ENCODE results near the gene SPECC1.

SPECC1 gene

GRCh38 chr17:20271011-20271610, 262.0 kb downstream of the SPECC1 start:
- 0 out of 22 replicates have a peak, but pooled peaks cover 0 to 2% (median 0%) of the 10 kb centered on the region in 11 experiments for H3K9me3 ChIP-seq (replicated peaks in 1 of 11)
- H3K4me2 ChIP-seq, result peak overlapping the region in 1 of 11 experiments; percentile 7; a peak in 2 of 22 replicates
- H3K36me3 ChIP-seq, result peaks cover 0 to 81% (median 35%) of the 10 kb centered on the region in 11 experiments; a peak in 18 of 22 replicates
- TF ChIP-seq Cebpa-rat (IDR thresholded peaks at IDR 0.05), result no peak
- H3K4me3 ChIP-seq, result no peak overlapping the region
- peaks cover 1 to 15% (median 6%) of the 10 kb centered on the region in 10 experiments; a peak in 17 of 20 replicates for H3K4me1 ChIP-seq
- no peaks in the 10 kb centered on the region for H3K27me3 ChIP-seq
- peaks cover 0 to 50% (median 0%) of the 10 kb centered on the region in 11 experiments; a peak in 8 of 22 replicates for H4K20me1 ChIP-seq
- no peak overlapping the region for H3K27ac ChIP-seq
- H3K9ac ChIP-seq, result no peak overlapping the region

- no peak for TF ChIP-seq Cebpa-rat (IDR thresholded peaks at IDR 0.05)
- H3K9ac ChIP-seq, result no peak overlapping the region
- peaks cover 0 to 79% (median 42%) of the 10 kb centered on the region in 11 experiments; a peak in 16 of 22 replicates for H3K36me3 ChIP-seq
- H3K9me3 ChIP-seq (replicated peaks in 1 of 11), result no peaks in the 10 kb centered on the region
- H3K4me1 ChIP-seq, result peaks cover 5 to 16% (median 8%) of the 10 kb centered on the region in 10 experiments; a peak in 16 of 20 replicates
- no peak overlapping the region for H3K27ac ChIP-seq
- H3K4me3 ChIP-seq, result no peak overlapping the region
- peaks cover 0 to 35% (median 0%) of the 10 kb centered on the region in 11 experiments; a peak in 8 of 22 replicates for H4K20me1 ChIP-seq
- H3K27me3 ChIP-seq, result no peaks in the 10 kb centered on the region
- no peak overlapping the region for H3K4me2 ChIP-seq
Measured at GRCh38 chr17:20273741-20274500, 264.8 kb downstream of the SPECC1 start.

GRCh38 chr17:20275653-20276052, 266.5 kb downstream of the SPECC1 start:
- H3K9ac ChIP-seq, result no peak overlapping the region; a peak in 1 of 22 replicates
- peaks cover 0 to 78% (median 50%) of the 10 kb centered on the region in 11 experiments; a peak in 17 of 22 replicates for H3K36me3 ChIP-seq

GRCh38 chr17:20276421-20276820, 267.3 kb downstream of the SPECC1 start:
- no peaks in the 10 kb centered on the region for H3K9me3 ChIP-seq (replicated peaks in 1 of 11)
- H3K36me3 ChIP-seq, result peaks cover 0 to 83% (median 50%) of the 10 kb centered on the region in 11 experiments; a peak in 17 of 22 replicates
- H3K4me1 ChIP-seq, result peaks cover under 1 to 22% (median 8%) of the 10 kb centered on the region in 10 experiments; a peak in 15 of 20 replicates
- no peak for TF ChIP-seq Cebpa-rat (IDR thresholded peaks at IDR 0.05)
- H3K4me2 ChIP-seq, result peak overlapping the region in 2 of 11 experiments; percentile 8 to 15; a peak in 1 of 22 replicates
- peaks cover 0 to 23% (median 0%) of the 10 kb centered on the region in 11 experiments; a peak in 6 of 22 replicates for H4K20me1 ChIP-seq
- H3K27me3 ChIP-seq, result no peaks in the 10 kb centered on the region
- no peak overlapping the region for H3K4me3 ChIP-seq
- H3K9ac ChIP-seq, result no peak overlapping the region
- no peak overlapping the region for H3K27ac ChIP-seq

More at GRCh38 chr17:20275653-20276052, 266.5 kb downstream of the SPECC1 start:
- peaks cover 5 to 16% (median 10%) of the 10 kb centered on the region in 10 experiments; a peak in 16 of 20 replicates for H3K4me1 ChIP-seq
- H3K27ac ChIP-seq, result no peak overlapping the region
- H3K4me2 ChIP-seq, result no peak overlapping the region
- H4K20me1 ChIP-seq, result peaks cover 0 to 21% (median 0%) of the 10 kb centered on the region in 11 experiments; a peak in 6 of 22 replicates
- no peaks in the 10 kb centered on the region for H3K9me3 ChIP-seq (replicated peaks in 1 of 11)
- no peak for TF ChIP-seq Cebpa-rat (IDR thresholded peaks at IDR 0.05)
- no peak overlapping the region for H3K4me3 ChIP-seq
- H3K27me3 ChIP-seq, result no peaks in the 10 kb centered on the region

GRCh38 chr17:20278805-20279204, 269.6 kb downstream of the SPECC1 start:
- Histone ChIP-seq H3K36me3 (peaks cover 0 to 78% (median 51%) of the 10 kb centered on the region in 11 experiments; a peak in 16 of 22 replicates), H3K4me2 (no peak overlapping the region), H4K20me1 (peaks cover 0 to 34% (median under 1%) of the 10 kb centered on the region in 11 experiments; a peak in 7 of 22 replicates), H3K27me3 (no peaks in the 10 kb centered on the region), H3K9ac (no peak overlapping the region), H3K4me1 (peaks cover 0 to 29% (median 6%) of the 10 kb centered on the region in 10 experiments; a peak in 11 of 20 replicates), H3K9me3 (replicated peaks in 1 of 11) (no peaks in the 10 kb centered on the region), H3K27ac (no peak overlapping the region), H3K4me3 (no peak overlapping the region)
- no peak for TF ChIP-seq Cebpa-rat (IDR thresholded peaks at IDR 0.05)

GRCh38 chr17:20279631-20280030, 270.5 kb downstream of the SPECC1 start:
- no peak overlapping the region for H3K9ac ChIP-seq
- H3K4me2 ChIP-seq, result no peak overlapping the region
- H3K4me1 ChIP-seq, result peaks cover 0 to 29% (median 6%) of the 10 kb centered on the region in 10 experiments; a peak in 11 of 20 replicates
- H3K27ac ChIP-seq, result no peak overlapping the region
- peaks cover 0 to 80% (median 51%) of the 10 kb centered on the region in 11 experiments; a peak in 16 of 22 replicates for H3K36me3 ChIP-seq
- H3K27me3 ChIP-seq, result no peaks in the 10 kb centered on the region
- H3K4me3 ChIP-seq, result no peak overlapping the region
- peaks cover 0 to 40% (median 7%) of the 10 kb centered on the region in 11 experiments; a peak in 8 of 22 replicates for H4K20me1 ChIP-seq
- H3K9me3 ChIP-seq (replicated peaks in 1 of 11), result no peaks in the 10 kb centered on the region
- no peak for TF ChIP-seq Cebpa-rat (IDR thresholded peaks at IDR 0.05)

- H4K20me1 ChIP-seq, result peaks cover 0 to 40% (median 7%) of the 10 kb centered on the region in 11 experiments; a peak in 8 of 22 replicates
- no peak overlapping the region for H3K4me3 ChIP-seq
- H3K27me3 ChIP-seq, result no peaks in the 10 kb centered on the region
- H3K36me3 ChIP-seq, result peaks cover 0 to 84% (median 51%) of the 10 kb centered on the region in 11 experiments; a peak in 16 of 22 replicates
- no peak overlapping the region for H3K4me2 ChIP-seq
- no peak overlapping the region for H3K27ac ChIP-seq
- H3K9me3 ChIP-seq (replicated peaks in 1 of 11), result no peaks in the 10 kb centered on the region
- no peak overlapping the region for H3K9ac ChIP-seq
- no peak for TF ChIP-seq Cebpa-rat (IDR thresholded peaks at IDR 0.05)
- peaks cover 0 to 29% (median 6%) of the 10 kb centered on the region in 10 experiments; a peak in 11 of 20 replicates for H3K4me1 ChIP-seq
Measured at GRCh38 chr17:20280051-20280450, 270.9 kb downstream of the SPECC1 start.

GRCh38 chr17:20280851-20281250, 271.7 kb downstream of the SPECC1 start:
- TF ChIP-seq Cebpa-rat (IDR thresholded peaks at IDR 0.05), result no peak

More at GRCh38 chr17:20280851-20281250, 271.7 kb downstream of the SPECC1 start:
- no peaks in the 10 kb centered on the region for H3K9me3 ChIP-seq (replicated peaks in 1 of 11)
- H3K4me3 ChIP-seq, result no peak overlapping the region
- peaks cover 2 to 29% (median 7%) of the 10 kb centered on the region in 10 experiments; a peak in 15 of 20 replicates for H3K4me1 ChIP-seq
- peaks cover 0 to 35% (median 4%) of the 10 kb centered on the region in 11 experiments; a peak in 8 of 22 replicates for H4K20me1 ChIP-seq
- H3K27ac ChIP-seq, result no peak overlapping the region
- H3K27me3 ChIP-seq, result no peaks in the 10 kb centered on the region
- H3K9ac ChIP-seq, result no peak overlapping the region
- no peak overlapping the region for H3K4me2 ChIP-seq
- H3K36me3 ChIP-seq, result peaks cover 0 to 88% (median 49%) of the 10 kb centered on the region in 11 experiments; a peak in 16 of 22 replicates
